Left renal cortex interstitium (tissue), 4 donors: Measurements from ENCODE around the gene SPINK1. TPM values are rescaled to one million over a fixed set of nuclear protein-coding genes. Genes with fewer than 3 reads are reported as not detected.
"Not testable (repeated sequence)": the region's sequence is repeated elsewhere in the genome, so short reads cannot be mapped to it uniquely, and the experiment has no call there.

Source experiments
- DNase-seq, 4 donors: peaks; one replicate each; pipeline ENCODE4 v3.0.0-alpha.2; 2013; ENCODE audit warnings: low read depth in 4 of 4, low spot score in 2 of 4, missing footprints in 1 of 4
- polyA plus RNA-seq, 4 donors: library from polyadenylated mRNA; unstranded; fragments of 120-200 nt; gene quantifications; one replicate each; pipeline ENCODE4 v1.2.1, GENCODE V29; 2013; ENCODE audit not compliant: insufficient read length in 4 of 4

SPINK1 gene
- polyA plus RNA-seq, 4 donors: 21.7 to 86.3 (median 42.9) TPM

GRCh38 chr5:147854894-147855773 is 23.7 kb upstream of the SPINK1 start:
- no peak for DNase-seq

DNA sequence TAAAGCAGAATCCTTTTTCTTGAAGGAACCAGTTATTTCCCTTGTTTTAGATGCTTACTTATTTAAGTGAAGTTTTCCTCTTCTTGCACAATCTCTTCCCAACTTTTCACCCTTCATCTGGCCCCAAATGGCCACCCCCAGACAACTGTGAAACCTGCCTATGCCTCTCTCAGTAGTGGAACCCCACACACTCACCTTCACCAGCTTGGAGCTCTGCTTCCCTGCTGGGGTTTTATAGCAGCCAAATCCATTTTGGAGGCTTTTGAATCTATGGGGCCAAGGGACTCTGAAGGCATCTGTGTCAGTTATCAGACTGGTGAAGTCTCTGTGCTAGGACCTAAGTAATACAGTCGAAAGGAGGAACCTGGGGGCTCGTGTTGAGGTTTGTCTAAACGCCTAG is 22.9 kb upstream of the SPINK1 start:
- DNase-seq: no peak

GRCh38 chr5:147853372-147853987 is 22.0 kb upstream of the SPINK1 start:
- no peak for DNase-seq

- no peak for DNase-seq
Observed at GRCh38 chr5:147852365-147852764, 20.9 kb upstream of the SPINK1 start.

DNA sequence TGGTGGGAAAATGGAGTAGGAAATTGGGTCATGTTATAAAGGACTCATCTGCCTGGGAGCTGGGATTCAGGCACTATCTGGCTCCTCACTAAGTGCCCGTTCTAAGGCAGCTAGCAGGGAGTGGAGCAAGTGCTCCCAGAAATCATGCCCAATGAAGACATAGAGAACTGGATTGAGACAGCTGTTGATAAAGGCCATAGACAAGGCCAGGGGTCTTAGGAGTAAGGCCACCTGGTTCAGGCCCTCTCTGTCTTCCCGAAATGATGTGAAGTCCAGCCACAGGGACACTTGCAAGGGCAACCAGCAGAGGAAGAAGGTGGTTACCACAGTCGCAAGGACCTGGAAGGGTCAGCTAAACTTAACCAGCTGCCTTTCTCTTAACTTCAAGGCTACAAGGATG is 20.1 kb upstream of the SPINK1 start:
- no peak for DNase-seq

- DNase-seq: no peak
Observed at GRCh38 chr5:147849226-147849625, 17.8 kb upstream of the SPINK1 start.

- no peak for DNase-seq
Observed at GRCh38 chr5:147845618-147846017, 14.1 kb upstream of the SPINK1 start.

DNA sequence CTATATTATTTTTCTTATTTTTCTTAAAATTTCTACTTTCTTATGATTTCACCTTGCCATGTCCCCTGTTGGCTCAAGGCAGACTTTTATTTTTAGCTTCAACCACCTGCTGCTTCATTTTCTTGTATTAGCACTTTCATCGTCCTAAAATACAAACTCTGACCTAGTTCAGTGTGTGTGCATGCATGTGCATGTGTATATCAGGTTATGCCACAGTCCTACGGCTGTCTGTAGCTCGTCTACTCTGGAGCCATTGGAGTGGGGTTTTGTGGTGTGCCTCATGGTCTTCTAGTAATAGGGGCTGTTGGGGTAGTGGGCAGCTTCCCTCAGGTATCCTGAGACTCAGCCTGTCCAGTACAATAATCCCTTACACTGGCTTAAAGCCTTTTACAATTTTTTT is 13.4 kb upstream of the SPINK1 start:
- DNase-seq: no peak

GRCh38 chr5:147842869-147843268 is 11.4 kb upstream of the SPINK1 start:
- no peak for DNase-seq

GRCh38 chr5:147836439-147836838 is 5.0 kb upstream of the SPINK1 start:
- no peak for DNase-seq

- DNase-seq: no peak
Observed at GRCh38 chr5:147835386-147835798, 3.9 kb upstream of the SPINK1 start.

DNA sequence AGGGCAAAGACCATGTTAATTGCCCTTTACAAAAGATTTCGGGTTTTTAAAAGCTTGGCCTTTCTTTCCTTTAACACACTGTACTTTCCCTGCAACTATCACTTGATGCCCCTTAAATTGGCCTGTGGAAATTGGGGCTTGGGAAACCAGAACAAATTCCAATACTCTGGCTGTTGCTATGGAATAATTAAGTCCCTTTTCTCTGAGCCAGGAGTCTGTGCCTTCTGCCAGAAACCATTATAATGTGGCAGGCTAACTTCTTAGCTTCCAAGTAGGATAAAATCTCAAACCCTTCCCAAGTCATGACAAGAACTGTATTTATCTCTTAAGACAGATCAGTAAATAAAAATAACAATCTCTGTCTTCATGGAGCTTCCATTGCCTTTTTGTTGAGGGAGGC is 1.1 kb upstream of the SPINK1 start:
- no peak for DNase-seq

DNA sequence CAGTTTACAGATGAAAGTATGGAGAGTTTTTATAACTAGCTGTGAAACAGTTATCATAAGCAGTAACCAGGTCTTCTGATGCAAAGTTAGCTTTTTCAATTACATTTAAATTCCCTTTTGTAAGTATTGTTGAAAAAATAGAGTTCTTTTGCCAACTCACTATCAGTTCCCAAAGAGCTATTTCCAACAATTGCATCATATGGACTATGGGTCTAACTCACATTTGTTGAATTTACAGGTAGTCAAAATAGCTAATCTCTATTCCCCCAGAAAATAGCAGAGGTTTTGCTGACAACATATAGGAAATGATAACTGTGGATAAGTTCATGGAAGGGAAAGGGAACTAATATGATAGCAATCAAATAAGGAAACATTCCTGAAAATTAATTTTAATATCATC is 1.4 kb downstream of the SPINK1 start:
- DNase-seq: no peak

- DNase-seq: not testable (repeated sequence)
Observed at GRCh38 chr5:147827017-147827416, 4.5 kb downstream of the SPINK1 start.

GRCh38 chr5:147826361-147826760 is 5.1 kb downstream of the SPINK1 start:
- no peak for DNase-seq

GRCh38 chr5:147822686-147823491 is 8.6 kb downstream of the SPINK1 start:
- peak in 3 of 4 donors; percentile 20 to 36 (median 28) for DNase-seq

DNA sequence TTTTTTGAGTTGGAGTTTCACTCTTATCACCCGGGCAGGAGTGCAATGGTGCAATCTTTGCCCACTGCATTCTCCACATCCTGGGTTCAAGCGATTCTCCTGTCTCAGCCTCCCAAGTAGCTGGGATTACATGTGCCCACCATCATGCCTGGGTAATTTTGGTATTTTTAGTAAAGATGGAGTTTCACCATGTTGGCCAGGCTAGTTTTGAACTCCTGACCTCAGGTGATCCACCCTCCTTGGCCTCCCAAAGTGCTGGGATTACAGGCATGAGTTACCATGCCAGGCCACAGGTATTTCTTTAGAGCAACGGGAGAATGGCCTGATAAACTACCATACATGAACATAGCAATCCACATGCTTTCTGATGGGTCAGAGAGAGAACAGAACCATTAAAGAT is 9.2 kb downstream of the SPINK1 start:
- DNase-seq: not testable (repeated sequence)

GRCh38 chr5:147821766-147822165 is 9.7 kb downstream of the SPINK1 start:
- no peak for DNase-seq

- no peak for DNase-seq
Observed at GRCh38 chr5:147819261-147819770, 12.2 kb downstream of the SPINK1 start.

GRCh38 chr5:147818290-147818689 is 13.2 kb downstream of the SPINK1 start:
- DNase-seq: no peak

DNA sequence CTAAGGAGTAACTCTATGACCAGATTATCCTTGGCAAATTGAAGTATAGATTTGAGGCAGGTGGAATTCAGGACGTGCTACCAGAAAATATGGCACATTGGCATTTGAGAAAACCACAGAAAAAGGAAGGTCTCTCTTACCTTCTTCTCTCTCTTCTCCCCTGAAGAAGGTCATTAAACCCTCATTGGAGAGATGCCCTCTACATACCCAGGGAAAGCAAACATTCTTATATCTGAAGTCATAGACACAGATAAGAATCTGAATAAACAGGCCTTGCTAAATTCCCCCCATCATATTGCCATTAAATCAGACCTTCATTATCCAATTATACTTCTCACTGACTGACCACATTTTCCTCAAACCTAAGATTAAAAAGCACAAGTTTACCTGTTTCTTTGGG is 17.8 kb downstream of the SPINK1 start:
- no peak for DNase-seq
